ENCODE measurements around the gene AEN. TPM values are rescaled to one million over a fixed set of nuclear protein-coding genes. Genes with fewer than 3 reads are reported as not detected.
A peak's percentile ranks its signal among the peaks of the same experiment; 100 is the strongest.

Gene AEN, protein sequence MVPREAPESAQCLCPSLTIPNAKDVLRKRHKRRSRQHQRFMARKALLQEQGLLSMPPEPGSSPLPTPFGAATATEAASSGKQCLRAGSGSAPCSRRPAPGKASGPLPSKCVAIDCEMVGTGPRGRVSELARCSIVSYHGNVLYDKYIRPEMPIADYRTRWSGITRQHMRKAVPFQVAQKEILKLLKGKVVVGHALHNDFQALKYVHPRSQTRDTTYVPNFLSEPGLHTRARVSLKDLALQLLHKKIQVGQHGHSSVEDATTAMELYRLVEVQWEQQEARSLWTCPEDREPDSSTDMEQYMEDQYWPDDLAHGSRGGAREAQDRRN
- total RNA-seq = 10 to 100 TPM; 54.5 to 56.8 TPM
- 10 to 100 TPM; 33.2 to 35.8 TPM for polyA plus RNA-seq

DNA sequence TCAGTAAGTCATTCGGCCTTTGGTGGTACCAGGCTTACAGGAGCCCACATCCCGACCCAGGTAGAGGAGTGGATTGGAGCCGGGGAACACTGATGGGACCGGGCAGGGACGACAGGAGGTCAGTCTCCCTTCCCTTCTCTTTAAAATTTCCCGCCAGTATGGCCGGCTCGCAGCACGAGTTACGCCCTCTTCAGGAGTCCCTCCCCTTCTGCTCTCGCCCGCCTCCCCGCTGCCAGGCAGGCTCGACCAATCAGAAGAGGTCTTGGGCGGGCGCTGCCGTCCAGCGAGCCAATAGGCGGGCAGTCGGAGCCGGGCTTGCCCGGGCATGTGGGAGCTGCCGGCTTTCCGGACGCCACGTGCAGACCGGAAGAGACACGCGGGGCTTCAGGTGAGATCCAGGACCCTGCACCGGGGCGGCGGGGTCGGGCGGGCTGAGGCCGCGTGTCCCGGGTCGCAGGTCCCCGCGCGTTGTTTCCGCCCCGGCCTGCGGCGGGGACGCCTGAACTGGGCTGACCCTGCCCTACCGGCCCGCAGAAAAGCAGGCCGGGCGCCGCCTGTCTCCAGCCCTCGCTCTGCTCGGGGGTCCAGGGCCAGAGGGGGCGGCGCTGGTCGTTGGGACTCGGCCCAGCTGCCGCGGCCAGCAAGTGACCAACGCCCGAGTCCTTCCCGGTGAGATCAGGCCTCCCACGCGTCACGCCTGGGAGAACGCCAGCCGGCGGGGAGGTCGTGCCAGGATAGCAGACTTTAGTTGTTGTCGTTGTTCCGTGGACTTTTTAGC, at the start of gene AEN:
AEN (plus strand) TSS at position 346 of the 778 bp plus-strand sequence. CDS start 4,870 bp downstream, outside the sequence.
- peak within 1 kb of the TSS; percentile 82 for H3K27ac ChIP-seq (ENCODE audit: low read depth, low read length)
- peak within 1 kb of the TSS; percentile 79 to 92 for H3K4me3 ChIP-seq (ENCODE audit: low read length in 2 of 2)
- H3K4me1 ChIP-seq (ENCODE audit: insufficient read depth, low read length) = peaks cover 49% of the 10 kb centered on the region
- peak within 1 kb of the TSS; percentile 88 to 96 (median 92) for H3K4me3 Mint-ChIP-seq
- H3K27me3 Mint-ChIP-seq = peaks cover 0 to 2% of the 10 kb centered on the region in 2 donors
- ChIA-PET POLR2A (ENCODE audit: partially characterized antibody) (interaction anchor here (0.7 to 2.2 kb wide), 12 partner anchors 11 to 467 kb away, joined by 3 to 45 read pairs (median 6); partner anchors contain the start of gene ABHD2), CTCF (ENCODE audit: partially characterized antibody) (interaction anchor here (1.2 to 2.2 kb wide), 5 partner anchors 14 to 43 kb away, joined by 4 to 24 read pairs (median 12); partner anchors contain the start of gene ISG20)
- H3K9me3 Mint-ChIP-seq = no peaks in the 10 kb centered on the region
- H3K9me3 ChIP-seq (ENCODE audit: control insufficient read depth in 1 of 2, low read length in 2 of 2) = no peaks in the 10 kb centered on the region
- H3K4me1 Mint-ChIP-seq = peaks cover 30 to 54% (median 42%) of the 10 kb centered on the region in 4 donors
- H3K36me3 ChIP-seq (ENCODE audit: insufficient read depth, low read length) = peaks cover under 1% of the 10 kb centered on the region
- peak; percentile 94 to 97 (median 95) for DNase-seq
- no peaks in the 10 kb centered on the region for H3K27me3 ChIP-seq (ENCODE audit: insufficient read depth, low read length)
- intact Hi-C loops (cut with micrococcal nuclease) = loop anchor here (1.0 to 10.0 kb wide), 4 partner anchors 75 to 714 kb away; partner anchors contain the start of genes ACAN, DET1, MRPL46 and MRPS11
- peak within 1 kb of the TSS; percentile 89 to 97 (median 96) for H3K27ac Mint-ChIP-seq
- H3K36me3 Mint-ChIP-seq = peaks cover 0 to 12% of the 10 kb centered on the region in 2 donors

DNA sequence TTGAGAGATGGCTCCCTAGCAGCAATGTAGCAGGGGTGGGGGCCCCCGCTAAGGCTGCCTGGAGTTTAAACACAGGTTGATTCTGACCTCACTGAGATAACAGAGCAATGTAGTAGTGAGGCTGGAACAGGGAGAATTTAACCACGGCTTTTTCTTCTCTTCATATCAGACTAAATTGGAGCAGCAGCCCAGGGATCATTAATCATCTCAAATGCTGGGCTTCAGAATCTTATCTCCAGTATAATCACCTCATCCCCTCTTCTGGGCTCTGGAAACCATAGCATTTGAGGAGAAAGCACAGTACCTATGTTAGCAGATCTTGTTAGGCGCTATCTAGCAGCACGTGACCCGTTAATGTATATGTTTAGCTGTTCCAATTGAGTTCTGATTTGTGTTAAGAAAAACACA, 49.3 kb upstream of the AEN start:
- Histone ChIP-seq H3K36me3 (ENCODE audit: insufficient read depth, low read length) (no peaks in the 10 kb centered on the region), H3K9me3 (ENCODE audit: control insufficient read depth in 1 of 2, low read length in 2 of 2) (no peaks in the 10 kb centered on the region), H3K27me3 (ENCODE audit: insufficient read depth, low read length) (no peaks in the 10 kb centered on the region), H3K27ac (ENCODE audit: low read depth, low read length) (no peak overlapping the region), H3K4me1 (ENCODE audit: insufficient read depth, low read length) (no peaks in the 10 kb centered on the region), H3K4me3 (ENCODE audit: low read length in 2 of 2) (no peak overlapping the region)
- intact Hi-C loops (cut with micrococcal nuclease) = no loop called here
- no peaks in the 10 kb centered on the region for H3K4me1 Mint-ChIP-seq
- DNase-seq = no peak
- POLR2A ChIA-PET (ENCODE audit: partially characterized antibody) = no interaction called here
- H3K27ac Mint-ChIP-seq = no peak overlapping the region
- H3K4me3 Mint-ChIP-seq = no peak overlapping the region
- CTCF ChIA-PET (ENCODE audit: partially characterized antibody) = no interaction called here
- peaks cover 0 to 5% of the 10 kb centered on the region in 2 donors for H3K27me3 Mint-ChIP-seq
- no peaks in the 10 kb centered on the region for H3K36me3 Mint-ChIP-seq
- H3K9me3 Mint-ChIP-seq = peaks cover 0 to 2% (median 0%) of the 10 kb centered on the region in 8 donors

DNA sequence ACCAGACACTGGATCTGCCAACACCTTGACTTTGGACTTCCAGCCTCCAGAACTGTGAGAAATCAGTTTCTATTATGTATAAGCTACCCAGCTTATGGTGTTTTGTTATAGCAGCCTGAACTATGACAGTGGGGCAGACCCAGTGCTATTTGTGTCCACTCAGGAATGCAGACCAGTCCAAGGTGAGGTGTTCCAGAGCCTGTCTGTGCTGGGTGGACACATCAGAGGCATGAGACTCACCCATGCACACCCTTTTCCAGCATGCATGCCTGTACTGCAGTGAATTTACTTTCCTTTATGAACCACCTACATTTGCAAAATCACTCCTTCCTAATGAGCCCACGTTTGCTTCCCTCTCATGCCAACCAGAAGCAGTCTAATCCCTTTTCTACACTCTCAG, 47.1 kb upstream of the AEN start:
- POLR2A ChIA-PET (ENCODE audit: partially characterized antibody) = no interaction called here
- Histone ChIP-seq H3K27me3 (ENCODE audit: insufficient read depth, low read length) (no peaks in the 10 kb centered on the region), H3K4me3 (ENCODE audit: low read length in 2 of 2) (no peak overlapping the region), H3K4me1 (ENCODE audit: insufficient read depth, low read length) (no peaks in the 10 kb centered on the region), H3K36me3 (ENCODE audit: insufficient read depth, low read length) (no peaks in the 10 kb centered on the region), H3K27ac (ENCODE audit: low read depth, low read length) (no peak overlapping the region), H3K9me3 (ENCODE audit: control insufficient read depth in 1 of 2, low read length in 2 of 2) (no peaks in the 10 kb centered on the region)
- Mint-ChIP-seq H3K27ac (no peak overlapping the region), H3K27me3 (peaks cover 0 to 5% of the 10 kb centered on the region in 2 donors), H3K9me3 (peaks cover 0 to 2% (median 0%) of the 10 kb centered on the region in 8 donors), H3K36me3 (no peaks in the 10 kb centered on the region), H3K4me1 (no peaks in the 10 kb centered on the region), H3K4me3 (no peak overlapping the region)
- intact Hi-C loops (cut with micrococcal nuclease) = no loop called here
- CTCF ChIA-PET (ENCODE audit: partially characterized antibody) = no interaction called here
- DNase-seq = no peak

DNA sequence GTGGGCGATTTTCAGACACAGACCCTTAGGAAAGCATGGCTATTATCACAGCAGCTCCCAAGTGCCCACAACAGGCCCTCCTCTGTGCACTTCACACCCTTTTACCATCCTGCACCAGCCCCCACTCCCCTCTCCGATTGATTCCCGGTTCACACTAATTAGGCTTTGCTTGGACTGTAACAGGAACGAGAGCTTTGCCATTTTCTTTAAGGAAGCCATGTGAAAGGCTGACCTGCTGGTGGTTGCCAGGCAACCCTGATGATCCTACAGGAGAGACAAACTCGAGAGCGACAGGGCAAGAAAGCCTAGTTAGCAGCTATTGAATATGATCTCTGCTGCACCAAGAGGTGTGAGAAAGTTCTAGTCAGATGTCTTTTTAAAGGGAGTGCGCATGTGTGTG, 46.5 kb upstream of the AEN start:
- ChIA-PET POLR2A (ENCODE audit: partially characterized antibody) (no interaction called here), CTCF (ENCODE audit: partially characterized antibody) (no interaction called here)
- Histone ChIP-seq H3K9me3 (ENCODE audit: control insufficient read depth in 1 of 2, low read length in 2 of 2) (no peaks in the 10 kb centered on the region), H3K4me1 (ENCODE audit: insufficient read depth, low read length) (no peaks in the 10 kb centered on the region), H3K4me3 (ENCODE audit: low read length in 2 of 2) (no peak overlapping the region), H3K27ac (ENCODE audit: low read depth, low read length) (no peak overlapping the region), H3K36me3 (ENCODE audit: insufficient read depth, low read length) (no peaks in the 10 kb centered on the region), H3K27me3 (ENCODE audit: insufficient read depth, low read length) (no peaks in the 10 kb centered on the region)
- Mint-ChIP-seq H3K27me3 (peaks cover 0 to 5% of the 10 kb centered on the region in 2 donors), H3K27ac (peak overlapping the region in 1 of 7 donors; percentile 0), H3K9me3 (peaks cover 0 to 2% (median 0%) of the 10 kb centered on the region in 8 donors), H3K4me3 (no peak overlapping the region), H3K36me3 (no peaks in the 10 kb centered on the region), H3K4me1 (no peaks in the 10 kb centered on the region)
- no peak for DNase-seq
- intact Hi-C loops (cut with micrococcal nuclease) = no loop called here

DNA sequence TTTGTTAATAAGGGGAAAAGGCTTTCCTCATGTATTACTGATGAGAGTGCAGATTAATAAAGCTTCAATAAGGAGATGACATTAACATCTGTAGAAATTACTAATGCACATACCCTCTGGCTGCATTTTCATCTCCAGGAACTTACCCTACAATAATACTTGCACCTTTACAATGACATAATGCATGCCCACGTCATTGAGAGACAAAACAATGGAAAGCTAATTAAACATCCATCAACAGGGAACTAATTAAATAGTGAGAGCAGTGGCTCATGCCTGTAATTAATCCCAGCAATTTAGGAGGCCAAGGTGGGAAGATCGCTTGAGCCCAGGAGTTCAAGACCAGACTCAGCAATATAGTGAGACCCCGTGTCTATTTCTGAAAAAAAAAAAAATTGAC, 41.8 kb upstream of the AEN start:
- POLR2A ChIA-PET (ENCODE audit: partially characterized antibody) = no interaction called here
- Histone ChIP-seq H3K36me3 (ENCODE audit: insufficient read depth, low read length) (no peaks in the 10 kb centered on the region), H3K27me3 (ENCODE audit: insufficient read depth, low read length) (no peaks in the 10 kb centered on the region), H3K4me3 (ENCODE audit: low read length in 2 of 2) (no peak overlapping the region), H3K9me3 (ENCODE audit: control insufficient read depth in 1 of 2, low read length in 2 of 2) (no peaks in the 10 kb centered on the region), H3K27ac (ENCODE audit: low read depth, low read length) (no peak overlapping the region), H3K4me1 (ENCODE audit: insufficient read depth, low read length) (no peaks in the 10 kb centered on the region)
- CTCF ChIA-PET (ENCODE audit: partially characterized antibody) = no interaction called here
- intact Hi-C loops (cut with micrococcal nuclease) = no loop called here
- Mint-ChIP-seq H3K4me1 (no peaks in the 10 kb centered on the region), H3K27ac (no peak overlapping the region), H3K36me3 (no peaks in the 10 kb centered on the region), H3K9me3 (no peaks in the 10 kb centered on the region), H3K4me3 (no peak overlapping the region), H3K27me3 (peaks cover 0 to 2% of the 10 kb centered on the region in 2 donors)
- no peak for DNase-seq

DNA sequence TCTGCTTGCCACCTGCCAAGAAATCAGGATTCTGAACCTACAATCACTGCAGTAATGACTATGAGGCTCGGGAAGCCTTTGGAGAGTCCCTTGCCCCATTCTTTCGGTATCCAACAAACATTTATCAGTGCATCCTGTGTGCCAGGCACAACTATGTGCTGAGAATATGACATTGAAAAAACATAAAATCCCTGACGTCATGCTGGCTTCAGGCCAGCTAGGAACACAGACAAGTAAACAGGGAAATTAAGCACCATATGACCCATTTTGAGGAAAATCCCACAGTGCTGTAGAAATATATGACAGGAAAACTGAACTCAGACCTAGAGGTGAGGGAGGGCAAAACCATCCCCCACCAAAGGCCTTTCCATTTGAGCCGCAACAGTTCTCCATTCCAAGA, 40.6 kb upstream of the AEN start:
- no peak for DNase-seq
- H3K4me3 Mint-ChIP-seq = no peak overlapping the region
- intact Hi-C loops (cut with micrococcal nuclease) = no loop called here
- H3K4me1 Mint-ChIP-seq = no peaks in the 10 kb centered on the region
- POLR2A ChIA-PET (ENCODE audit: partially characterized antibody) = no interaction called here
- Histone ChIP-seq H3K27me3 (ENCODE audit: insufficient read depth, low read length) (no peaks in the 10 kb centered on the region), H3K9me3 (ENCODE audit: control insufficient read depth in 1 of 2, low read length in 2 of 2) (no peaks in the 10 kb centered on the region), H3K4me1 (ENCODE audit: insufficient read depth, low read length) (no peaks in the 10 kb centered on the region), H3K4me3 (ENCODE audit: low read length in 2 of 2) (no peak overlapping the region), H3K27ac (ENCODE audit: low read depth, low read length) (no peak overlapping the region), H3K36me3 (ENCODE audit: insufficient read depth, low read length) (no peaks in the 10 kb centered on the region)
- peaks cover 0 to 2% of the 10 kb centered on the region in 2 donors for H3K27me3 Mint-ChIP-seq
- H3K27ac Mint-ChIP-seq = no peak overlapping the region
- no peaks in the 10 kb centered on the region for H3K36me3 Mint-ChIP-seq
- H3K9me3 Mint-ChIP-seq = no peaks in the 10 kb centered on the region
- CTCF ChIA-PET (ENCODE audit: partially characterized antibody) = no interaction called here

DNA sequence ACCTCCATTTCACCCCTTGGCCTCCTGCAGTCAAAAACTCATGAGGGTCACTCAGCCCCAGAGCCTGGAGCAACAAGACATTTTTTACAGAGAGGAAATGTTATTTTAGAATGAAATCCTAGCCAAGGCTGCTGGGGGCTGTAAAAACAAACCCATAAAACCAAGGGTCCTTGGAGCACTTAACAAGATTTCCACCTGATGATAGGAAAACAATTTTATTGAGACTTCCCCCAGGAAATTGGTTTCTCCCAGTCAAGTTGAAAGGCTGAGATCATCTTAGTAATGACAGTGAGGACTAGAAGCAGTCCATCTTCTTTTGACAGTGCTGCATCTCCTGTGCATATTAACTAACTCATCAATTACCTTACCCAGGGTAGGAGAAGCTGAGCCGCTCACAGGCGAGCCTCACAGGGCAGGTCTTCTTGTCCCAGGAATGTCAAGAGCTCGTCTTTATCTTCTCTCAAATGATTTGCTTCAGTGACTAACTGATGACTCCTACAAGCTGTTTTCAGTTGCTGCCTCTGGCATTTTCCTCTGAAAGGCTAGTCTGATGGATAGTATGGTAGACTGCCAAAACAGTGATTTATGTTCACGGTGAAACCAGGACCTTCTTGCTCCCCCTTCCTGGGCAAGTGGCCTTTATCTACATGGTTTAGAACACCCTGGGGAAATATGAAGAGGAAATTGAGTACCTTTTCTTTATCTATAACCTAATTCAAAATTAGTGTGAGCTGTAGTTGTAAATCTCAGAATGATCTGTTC, 34.6 kb upstream of the AEN start:
- no peak overlapping the region for H3K27ac Mint-ChIP-seq
- H3K36me3 Mint-ChIP-seq = no peaks in the 10 kb centered on the region
- H3K4me1 Mint-ChIP-seq = no peaks in the 10 kb centered on the region
- H3K4me3 ChIP-seq (ENCODE audit: low read length in 2 of 2) = no peak overlapping the region
- ChIA-PET CTCF (ENCODE audit: partially characterized antibody) (no interaction called here), POLR2A (ENCODE audit: partially characterized antibody) (no interaction called here)
- no peak overlapping the region for H3K27ac ChIP-seq (ENCODE audit: low read depth, low read length)
- no peak for DNase-seq
- no peaks in the 10 kb centered on the region for H3K27me3 ChIP-seq (ENCODE audit: insufficient read depth, low read length)
- H3K36me3 ChIP-seq (ENCODE audit: insufficient read depth, low read length) = no peaks in the 10 kb centered on the region
- H3K4me3 Mint-ChIP-seq = no peak overlapping the region
- H3K27me3 Mint-ChIP-seq = peaks cover 0 to 4% of the 10 kb centered on the region in 2 donors
- intact Hi-C loops (cut with micrococcal nuclease) = no loop called here
- H3K9me3 ChIP-seq (ENCODE audit: control insufficient read depth in 1 of 2, low read length in 2 of 2) = no peaks in the 10 kb centered on the region
- H3K4me1 ChIP-seq (ENCODE audit: insufficient read depth, low read length) = no peaks in the 10 kb centered on the region
- peaks cover 0 to 2% (median 0%) of the 10 kb centered on the region in 8 donors for H3K9me3 Mint-ChIP-seq
